Mucosa of stomach (tissue), 1 donor: ENCODE measurements around the gene ACSS1.

Experiments
- H3K27me3 ChIP-seq: one replicate; pipeline ENCODE4 v1.7.0; 2013; ENCODE audit warnings: mild to moderate bottlenecking, low read length; ENCODE audit not compliant: control insufficient read depth, insufficient read depth
- H3K36me3 ChIP-seq: one replicate; pipeline ENCODE4 v1.7.0; 2013; ENCODE audit warnings: low read length; ENCODE audit not compliant: control insufficient read depth, insufficient read depth
- H3K4me1 ChIP-seq: one replicate; pipeline ENCODE4 v1.7.0; 2013; ENCODE audit warnings: mild to moderate bottlenecking, low read length; ENCODE audit not compliant: control insufficient read depth, insufficient read depth
- H3K4me3 ChIP-seq: one replicate; pipeline ENCODE4 v1.7.0; 2013; ENCODE audit warnings: low read length
- H3K9ac ChIP-seq: one replicate; pipeline ENCODE4 v1.7.0; 2013; ENCODE audit warnings: mild to moderate bottlenecking, low read length, moderate library complexity
- H3K9me3 ChIP-seq: one replicate; pipeline ENCODE4 v1.7.0; 2013; ENCODE audit warnings: mild to moderate bottlenecking, low read length, moderate library complexity; ENCODE audit not compliant: control insufficient read depth
- donor health status: Pancreatic carcinoma.

The ACSS1 gene

DNA sequence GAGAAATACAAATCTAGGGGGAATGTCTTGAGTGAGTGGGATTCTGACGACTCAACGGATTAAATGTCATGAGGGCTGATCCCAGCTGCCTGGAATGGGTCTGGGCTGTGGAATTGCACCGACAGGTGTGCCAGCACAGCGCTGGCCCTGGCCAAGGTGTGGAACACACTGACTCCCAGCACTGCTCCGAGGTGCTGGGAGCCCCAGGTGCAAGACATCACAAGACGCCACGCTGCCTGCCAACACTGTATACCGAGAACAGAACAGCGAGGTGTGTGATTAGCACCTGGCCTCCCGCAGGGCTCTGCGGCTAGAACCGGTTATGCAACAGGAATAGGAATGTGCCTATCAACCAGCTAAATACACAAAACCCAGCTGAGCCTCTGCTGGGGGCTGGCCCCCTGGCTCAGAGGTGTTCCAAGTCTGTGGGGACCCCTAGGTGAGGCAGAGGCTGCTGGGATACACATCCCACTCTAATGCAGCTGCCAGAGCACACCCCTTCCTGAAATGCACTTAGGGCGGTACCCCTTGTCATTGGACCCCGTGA lies 40.6 kb downstream of the ACSS1 start:
- H3K27me3 ChIP-seq, result no peaks in the 10 kb centered on the region
- peaks cover 44% of the 10 kb centered on the region for H3K4me1 ChIP-seq
- H3K9me3 ChIP-seq, result no peaks in the 10 kb centered on the region
- H3K36me3 ChIP-seq, result peaks cover 3% of the 10 kb centered on the region
- H3K4me3 ChIP-seq, result no peak overlapping the region
- H3K9ac ChIP-seq, result no peak overlapping the region

DNA sequence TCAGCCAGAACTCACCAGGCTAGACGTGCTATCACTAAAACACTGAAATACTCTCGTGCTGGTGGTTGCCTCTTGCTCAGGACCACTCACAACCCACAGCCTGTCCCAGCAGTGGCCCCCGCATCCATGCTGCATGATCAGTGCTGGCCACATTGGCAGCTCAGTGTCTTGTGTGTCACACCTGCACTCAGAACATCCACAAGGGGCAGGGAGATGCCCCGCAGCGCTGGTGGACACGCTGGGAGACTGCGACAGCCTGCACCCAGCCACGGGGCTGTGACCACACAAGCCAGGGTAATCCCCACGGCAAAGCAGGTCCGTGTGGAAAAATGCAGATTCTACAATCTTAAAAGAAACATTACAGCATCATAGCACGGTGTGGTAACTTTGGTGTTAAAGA lies 41.5 kb downstream of the ACSS1 start:
- Histone ChIP-seq H3K9me3 (no peaks in the 10 kb centered on the region), H3K36me3 (peaks cover 11% of the 10 kb centered on the region), H3K9ac (no peak overlapping the region), H3K4me3 (no peak overlapping the region), H3K4me1 (peaks cover 42% of the 10 kb centered on the region), H3K27me3 (no peaks in the 10 kb centered on the region)

DNA sequence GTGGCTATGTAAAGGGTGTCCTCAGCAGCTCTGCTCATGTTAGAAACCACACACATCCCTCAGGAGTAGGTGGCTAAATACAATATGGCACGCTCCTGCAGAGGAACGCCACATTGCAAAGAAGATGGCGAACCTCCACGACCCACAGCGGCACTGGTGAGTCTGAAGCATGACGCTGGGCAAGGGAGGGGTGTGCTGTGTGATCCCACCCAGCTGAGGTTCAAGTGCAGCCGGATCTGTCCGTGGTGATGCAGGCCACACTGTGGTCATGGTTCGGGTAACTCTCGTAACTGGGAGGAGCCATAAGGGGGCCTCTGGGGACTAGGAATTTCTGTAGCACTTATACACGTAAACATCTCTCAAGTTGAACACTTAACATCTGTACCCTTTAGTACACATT lies 42.0 kb downstream of the ACSS1 start:
- no peak overlapping the region for H3K4me3 ChIP-seq
- H3K4me1 ChIP-seq, result peaks cover 42% of the 10 kb centered on the region
- peaks cover 11% of the 10 kb centered on the region for H3K36me3 ChIP-seq
- no peak overlapping the region for H3K9ac ChIP-seq
- no peaks in the 10 kb centered on the region for H3K27me3 ChIP-seq
- no peaks in the 10 kb centered on the region for H3K9me3 ChIP-seq

DNA sequence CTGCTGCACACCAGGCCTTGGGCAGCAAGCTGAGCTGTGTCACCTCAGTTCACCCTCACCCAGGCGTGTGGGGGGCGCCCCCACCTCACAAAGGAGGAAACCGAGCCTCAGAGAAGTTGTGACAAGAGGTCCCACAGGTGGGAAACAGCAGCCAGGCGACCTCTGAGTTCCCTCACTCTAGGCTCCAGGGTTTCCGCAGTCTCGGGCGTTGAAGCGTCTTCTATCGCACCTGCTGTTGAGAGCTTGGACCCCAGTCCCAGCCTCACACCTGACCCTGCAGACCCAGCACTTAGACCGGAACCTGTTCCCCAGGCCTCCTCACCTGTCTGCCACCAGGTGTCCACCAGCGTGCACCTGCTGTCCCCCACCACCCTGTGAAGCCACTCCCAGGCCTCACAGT lies 43.1 kb downstream of the ACSS1 start:
- no peaks in the 10 kb centered on the region for H3K27me3 ChIP-seq
- H3K9me3 ChIP-seq, result no peaks in the 10 kb centered on the region
- peaks cover 32% of the 10 kb centered on the region for H3K4me1 ChIP-seq
- no peak overlapping the region for H3K9ac ChIP-seq
- no peak overlapping the region for H3K4me3 ChIP-seq
- H3K36me3 ChIP-seq, result peaks cover 11% of the 10 kb centered on the region

DNA sequence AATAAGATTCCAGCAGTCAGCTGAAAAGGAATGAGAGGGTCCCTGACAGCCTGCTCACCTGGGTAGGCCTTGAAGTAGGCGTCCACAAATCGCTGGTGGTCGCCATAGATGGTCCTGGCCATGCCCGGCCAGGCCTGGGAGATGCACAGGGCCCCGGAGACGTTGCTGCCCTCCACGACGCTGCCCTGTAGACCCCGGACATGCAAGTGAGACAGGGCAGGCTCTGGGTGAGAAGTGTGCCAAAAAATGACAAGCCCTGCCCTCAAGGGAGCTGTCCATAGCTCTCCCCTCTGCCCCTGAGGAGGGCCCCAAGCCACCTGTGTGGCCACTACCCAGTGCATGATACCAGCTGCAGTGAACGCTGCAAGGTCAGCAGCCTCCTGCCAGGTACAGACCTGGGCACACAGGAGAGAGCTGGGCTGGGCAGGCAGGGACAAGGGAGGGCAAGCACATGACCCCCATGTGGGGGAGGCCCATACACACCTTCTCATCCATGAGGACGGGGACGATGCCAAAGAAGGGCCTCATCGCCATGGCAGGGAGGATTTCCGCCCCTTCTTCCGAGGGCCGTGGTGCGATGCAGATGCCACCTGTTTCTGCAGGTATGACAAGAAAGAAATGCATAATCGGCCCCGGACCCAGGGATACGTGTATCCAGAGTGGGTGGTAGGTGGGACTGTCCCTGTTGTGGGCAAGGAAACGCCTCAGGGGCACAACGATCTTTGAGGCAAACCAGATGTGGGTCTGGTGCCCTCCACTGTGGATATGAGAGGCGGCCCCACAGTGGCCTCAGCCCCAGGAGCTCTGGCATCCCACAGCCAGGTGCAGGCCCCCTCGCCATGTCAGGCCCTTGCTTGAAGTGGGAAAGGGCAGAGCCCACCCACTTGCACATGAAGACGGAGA lies 44.2 kb downstream of the ACSS1 start:
- no peak overlapping the region for H3K9ac ChIP-seq
- H3K9me3 ChIP-seq, result no peaks in the 10 kb centered on the region
- no peaks in the 10 kb centered on the region for H3K27me3 ChIP-seq
- no peak overlapping the region for H3K4me3 ChIP-seq
- H3K36me3 ChIP-seq, result peaks cover 16% of the 10 kb centered on the region
- peaks cover 21% of the 10 kb centered on the region for H3K4me1 ChIP-seq

DNA sequence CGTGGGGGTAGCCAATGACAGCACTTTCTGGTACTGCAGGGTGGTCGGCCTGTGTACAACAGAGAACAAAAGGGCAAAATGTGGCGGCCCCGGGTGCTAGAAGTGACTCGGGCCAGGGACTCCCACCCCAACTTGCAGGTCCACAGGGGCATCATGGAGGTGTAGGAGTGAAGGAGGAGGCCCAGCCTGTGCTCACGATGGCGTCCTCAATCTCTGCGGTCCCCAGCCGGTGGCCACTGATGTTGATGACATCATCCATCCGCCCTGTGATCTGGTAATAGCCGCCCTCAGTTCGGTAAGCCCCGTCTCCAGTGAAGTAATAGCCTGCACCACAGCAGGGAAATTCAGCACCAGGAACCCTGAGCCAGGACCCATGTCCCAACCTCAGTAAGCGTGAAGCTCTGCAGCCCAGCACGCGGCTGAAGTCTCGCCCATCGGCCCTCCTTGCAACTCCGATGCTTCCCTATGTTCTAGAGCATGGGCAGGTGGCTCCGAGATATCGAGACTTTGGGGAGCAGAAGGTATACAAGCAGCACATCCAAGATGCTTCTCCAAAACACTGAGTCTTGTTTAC lies 45.2 kb downstream of the ACSS1 start:
- Histone ChIP-seq H3K9ac (no peak overlapping the region), H3K27me3 (no peaks in the 10 kb centered on the region), H3K9me3 (no peaks in the 10 kb centered on the region), H3K4me1 (peaks cover 11% of the 10 kb centered on the region), H3K4me3 (no peak overlapping the region), H3K36me3 (peaks cover 18% of the 10 kb centered on the region)

DNA sequence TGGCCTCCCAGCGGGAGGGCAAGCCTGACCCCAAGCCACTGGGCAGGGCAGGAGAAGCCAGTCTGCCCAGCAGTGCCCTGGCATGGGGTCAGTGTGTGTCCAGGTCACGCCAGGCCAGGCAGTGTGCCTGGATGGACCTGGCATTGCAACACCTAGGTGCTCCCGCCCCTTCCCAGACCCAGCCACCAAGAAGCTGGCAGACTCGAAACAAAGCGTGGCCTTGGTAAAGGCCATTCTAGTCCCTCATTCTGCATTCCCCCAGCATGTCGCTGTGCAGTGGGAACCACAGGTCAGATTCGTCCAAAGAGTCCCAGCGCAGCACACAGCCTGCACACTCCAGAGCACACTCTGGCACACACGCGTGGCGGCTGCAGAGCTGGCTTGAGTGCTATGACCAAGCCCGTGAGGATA lies 46.1 kb downstream of the ACSS1 start:
- Histone ChIP-seq H3K27me3 (no peaks in the 10 kb centered on the region), H3K4me3 (no peak overlapping the region), H3K4me1 (peaks cover 2% of the 10 kb centered on the region), H3K36me3 (peaks cover 23% of the 10 kb centered on the region), H3K9ac (no peak overlapping the region), H3K9me3 (no peaks in the 10 kb centered on the region)

DNA sequence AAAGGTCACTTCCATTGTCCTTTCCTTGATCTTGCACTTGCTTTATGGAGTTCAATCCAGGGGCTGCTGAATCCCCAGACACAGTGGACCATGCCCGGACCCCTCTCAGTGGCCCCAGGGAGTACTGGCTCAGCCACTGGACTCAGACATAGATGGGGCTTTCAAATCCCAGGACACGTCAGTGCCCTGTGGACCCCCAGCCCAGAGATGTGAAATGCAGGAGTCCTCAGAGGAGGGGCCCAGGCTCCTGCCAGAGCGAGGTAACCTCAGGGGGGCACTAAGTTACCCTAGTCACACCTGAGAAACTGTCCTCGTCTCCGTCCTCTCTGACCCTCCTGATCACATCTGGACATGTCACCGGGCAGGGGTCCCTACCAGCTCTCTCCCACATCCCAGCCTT lies 46.7 kb downstream of the ACSS1 start:
- H3K9ac ChIP-seq, result no peak overlapping the region
- H3K36me3 ChIP-seq, result peaks cover 23% of the 10 kb centered on the region
- H3K9me3 ChIP-seq, result no peaks in the 10 kb centered on the region
- no peak overlapping the region for H3K4me3 ChIP-seq
- H3K27me3 ChIP-seq, result no peaks in the 10 kb centered on the region
- H3K4me1 ChIP-seq, result no peaks in the 10 kb centered on the region

DNA sequence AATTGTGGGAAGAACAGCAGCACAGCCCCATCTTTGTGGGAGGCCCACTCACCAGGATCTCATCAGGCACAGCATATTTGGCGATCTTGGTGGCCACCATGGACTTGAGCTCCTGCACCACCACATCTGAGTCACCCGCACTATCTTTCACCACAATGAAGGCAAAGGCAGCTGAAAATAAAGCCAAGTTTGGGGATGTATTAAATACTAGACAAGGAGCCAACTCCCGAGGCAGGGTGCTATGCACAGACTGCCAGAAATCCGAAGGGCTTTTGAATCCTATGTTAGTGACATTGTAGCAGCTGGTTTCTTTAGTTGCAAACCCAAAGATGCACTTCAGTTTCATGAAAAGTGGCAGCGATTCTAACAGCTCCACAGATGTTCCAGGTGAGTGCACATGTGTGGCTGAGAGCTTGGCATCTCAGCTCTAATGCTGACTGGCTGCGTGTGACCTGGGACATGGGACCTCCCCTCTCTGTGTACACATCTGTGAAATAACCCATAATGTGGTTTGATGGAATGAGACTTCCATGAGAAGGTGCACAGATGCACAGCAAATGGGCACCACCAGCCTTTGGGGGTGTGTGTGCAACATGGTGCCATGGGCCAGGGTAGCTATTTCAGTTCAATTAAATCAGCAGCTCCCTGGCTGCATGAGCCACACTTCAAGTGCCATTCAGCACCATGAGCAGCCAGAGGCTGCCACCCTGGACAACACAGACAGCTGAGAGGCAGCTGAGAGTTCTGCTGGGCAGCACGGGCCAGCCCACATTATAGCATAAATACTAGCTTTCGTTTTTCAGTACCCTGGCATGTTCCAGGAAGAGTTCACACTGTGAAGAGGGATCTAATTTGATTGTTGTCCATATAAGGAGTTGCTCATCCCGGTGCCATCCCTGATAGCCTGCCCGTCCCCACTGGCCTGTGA lies 48.5 kb downstream of the ACSS1 start:
- no peak overlapping the region for H3K4me3 ChIP-seq
- no peak overlapping the region for H3K9ac ChIP-seq
- no peaks in the 10 kb centered on the region for H3K9me3 ChIP-seq
- no peaks in the 10 kb centered on the region for H3K27me3 ChIP-seq
- peaks cover 4% of the 10 kb centered on the region for H3K4me1 ChIP-seq
- peaks cover 23% of the 10 kb centered on the region for H3K36me3 ChIP-seq

DNA sequence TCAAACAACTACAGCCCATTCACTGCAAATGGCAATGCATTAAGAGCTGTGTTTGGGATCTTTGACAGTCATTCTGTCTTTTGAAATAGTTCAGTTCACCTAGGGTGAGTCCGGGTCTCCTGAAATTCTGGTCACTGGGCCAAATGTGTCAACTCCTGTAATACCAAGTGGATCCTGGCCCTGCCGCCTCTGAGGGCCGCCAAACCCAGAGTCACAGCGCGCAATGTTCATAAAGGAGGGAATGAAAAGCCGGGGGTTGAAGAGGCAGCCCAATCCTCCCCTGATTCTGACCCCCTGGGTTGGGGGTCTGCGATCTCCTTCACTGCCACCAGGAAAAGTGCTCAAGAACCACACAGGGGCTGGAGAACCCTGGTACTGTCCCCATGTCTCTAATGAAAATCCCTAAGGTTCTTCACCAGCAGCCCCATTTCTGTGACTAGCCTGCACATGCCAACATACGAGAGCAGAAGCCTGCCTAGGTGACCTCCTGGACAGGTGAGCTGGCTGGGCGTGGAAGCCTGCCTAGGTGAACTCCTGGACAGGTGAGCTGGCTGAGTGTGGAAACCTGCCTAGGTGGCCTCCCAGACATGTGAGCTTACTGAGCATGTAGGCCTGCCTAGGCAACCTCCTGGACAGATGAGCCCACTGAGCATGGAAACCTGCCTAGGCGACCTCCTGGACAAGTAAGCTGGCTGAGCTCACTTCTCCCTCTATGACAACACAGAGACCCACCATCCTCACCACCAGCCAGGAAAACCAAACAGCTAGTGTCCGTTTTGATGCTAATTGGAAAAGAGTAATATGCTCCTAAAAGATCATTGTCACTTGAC lies 49.3 kb downstream of the ACSS1 start:
- H3K9me3 ChIP-seq, result no peaks in the 10 kb centered on the region
- H3K36me3 ChIP-seq, result peaks cover 23% of the 10 kb centered on the region
- no peak overlapping the region for H3K9ac ChIP-seq
- no peaks in the 10 kb centered on the region for H3K27me3 ChIP-seq
- no peak overlapping the region for H3K4me3 ChIP-seq
- peaks cover 4% of the 10 kb centered on the region for H3K4me1 ChIP-seq
